HEK293 (cell line): Measurements from ENCODE around the gene TIMM13.
A peak's percentile ranks its signal among the peaks of the same experiment; 100 is the strongest.

Experiments
- CTCF ChIA-PET: fragments of 350-600 bp; formaldehyde crosslinking; extraction: SDS; loops from one replicate; lab custom pipeline; 2021; ENCODE audit warnings: antibody characterized with exemption; lab: Yijun Ruan, JAX
- POLR2A ChIA-PET: fragments of 300-600 bp; formaldehyde crosslinking; extraction: SDS; loops from one replicate; lab custom pipeline; 2020; ENCODE audit warnings: antibody characterized with exemption, inconsistent platforms; lab: Yijun Ruan, JAX
- H3K27ac ChIP-seq: fragments of 200-500 bp; sonication (Bioruptor generic); 2 replicates; pipeline ENCODE4 v1.5.1; 2014; ENCODE audit warnings: low read depth, low read length, control low read depth, inconsistent platforms; ENCODE audit errors: extremely low read depth
- H3K36me3 ChIP-seq, 2 experiments: fragments of 200-500 bp in 1 of 2; sonication (Bioruptor generic) in 1 of 2; 1 replicate in 1 of 2; 2 replicates in 1 of 2; pipeline ENCODE4 v1.5.1; 2014 to 2017; ENCODE audit warnings: inconsistent platforms in 2 of 2, low read length in 2 of 2; ENCODE audit not compliant: control insufficient read depth in 2 of 2, insufficient read depth in 1 of 2
- H3K4me1 ChIP-seq: fragments of 200-500 bp; sonication (Bioruptor generic); 2 replicates; pipeline ENCODE4 v1.5.1; 2014; ENCODE audit warnings: mild to moderate bottlenecking, low read length, inconsistent platforms; ENCODE audit not compliant: control insufficient read depth, insufficient read depth
- H3K4me3 ChIP-seq: 2 replicates; pipeline ENCODE4 v1.5.1; 2011; ENCODE audit warnings: low read depth, mild to moderate bottlenecking, control low read depth, low read length, moderate library complexity
- H3K9me3 ChIP-seq: fragments of 200-500 bp; sonication (Bioruptor generic); 2 replicates; pipeline ENCODE4 v1.5.1; 2014; ENCODE audit warnings: low read depth, low read length, inconsistent platforms; ENCODE audit not compliant: control insufficient read depth, insufficient read depth
- BCL11A ChIP-seq: fragments of 450-650 bp; formaldehyde crosslinking; IDR thresholded peaks from 2 replicates; pipeline ENCODE4 v1.5.1; 2016; ENCODE audit warnings: low read depth, missing biosample characterization, missing genetic modification characterization
- BCL11B ChIP-seq: fragments of 450-650 bp; formaldehyde crosslinking; IDR thresholded peaks from 2 replicates; pipeline ENCODE4 v1.5.1; 2016; ENCODE audit warnings: low read depth, missing biosample characterization, missing genetic modification characterization
- GLIS1 ChIP-seq: fragments of 450-650 bp; formaldehyde crosslinking; IDR thresholded peaks from 2 replicates; pipeline ENCODE4 v1.5.1; 2016; ENCODE audit warnings: missing biosample characterization, missing genetic modification characterization
- GLIS2 ChIP-seq: fragments of 450-650 bp; formaldehyde crosslinking; IDR thresholded peaks from 2 replicates; pipeline ENCODE4 v1.5.1; 2016; ENCODE audit warnings: missing biosample characterization, missing genetic modification characterization
- KLF9 ChIP-seq: fragments of 450-650 bp; formaldehyde crosslinking; IDR thresholded peaks from 2 replicates; pipeline ENCODE4 v1.5.1; 2016; ENCODE audit warnings: missing biosample characterization, missing genetic modification characterization, low read depth
- PRDM2 ChIP-seq: fragments of 450-650 bp; formaldehyde crosslinking; IDR thresholded peaks from 2 replicates; pipeline ENCODE4 v1.5.1; 2016; ENCODE audit warnings: missing biosample characterization, missing genetic modification characterization, borderline replicate concordance
- SP2 ChIP-seq: fragments of 450-650 bp; formaldehyde crosslinking; IDR thresholded peaks from 2 replicates; pipeline ENCODE4 v1.5.1; 2016; ENCODE audit warnings: missing biosample characterization, missing genetic modification characterization
- ZBTB20 ChIP-seq: fragments of 450-650 bp; formaldehyde crosslinking; IDR thresholded peaks from 2 replicates; pipeline ENCODE4 v1.5.1; 2016; ENCODE audit warnings: missing biosample characterization, missing genetic modification characterization
- ZFHX2 ChIP-seq: fragments of 450-650 bp; formaldehyde crosslinking; conservative IDR thresholded peaks from 2 replicates; pipeline ENCODE4 v1.5.1; 2016; ENCODE audit warnings: missing biosample characterization, missing genetic modification characterization
- ZFP69B ChIP-seq: fragments of 450-650 bp; formaldehyde crosslinking; IDR thresholded peaks from 2 replicates; pipeline ENCODE4 v1.5.1; 2016; ENCODE audit warnings: missing biosample characterization, missing genetic modification characterization
- ZNF114 ChIP-seq: fragments of 450-650 bp; formaldehyde crosslinking; IDR thresholded peaks from 2 replicates; pipeline ENCODE4 v1.5.0; 2017; ENCODE audit warnings: missing biosample characterization, missing genetic modification characterization
- ZNF155 ChIP-seq: fragments of 450-650 bp; formaldehyde crosslinking; IDR thresholded peaks from 2 replicates; pipeline ENCODE4 v1.5.1; 2016; ENCODE audit warnings: missing biosample characterization, missing genetic modification characterization
- ZNF175 ChIP-seq: fragments of 450-650 bp; formaldehyde crosslinking; IDR thresholded peaks from 2 replicates; pipeline ENCODE4 v1.5.1; 2016; ENCODE audit warnings: missing biosample characterization, missing genetic modification characterization
- ZNF221 ChIP-seq: fragments of 450-650 bp; formaldehyde crosslinking; IDR thresholded peaks from 2 replicates; pipeline ENCODE4 v1.5.1; 2017; ENCODE audit warnings: missing biosample characterization, missing genetic modification characterization, borderline replicate concordance
- ZNF394 ChIP-seq: fragments of 450-650 bp; formaldehyde crosslinking; IDR thresholded peaks from 2 replicates; pipeline ENCODE4 v1.5.1; 2016; ENCODE audit warnings: missing biosample characterization, missing genetic modification characterization, mild to moderate bottlenecking, moderate library complexity, borderline replicate concordance
- ZNF571 ChIP-seq: fragments of 450-650 bp; formaldehyde crosslinking; IDR thresholded peaks from 2 replicates; pipeline ENCODE4 v1.5.0; 2017; ENCODE audit warnings: missing biosample characterization, missing genetic modification characterization
- ZNF660 ChIP-seq: fragments of 450-650 bp; IDR thresholded peaks from 2 replicates; pipeline ENCODE4 v1.5.1; 2018; ENCODE audit warnings: missing biosample characterization, mild to moderate bottlenecking, missing genetic modification characterization
- ZNF768 ChIP-seq: fragments of 450-650 bp; formaldehyde crosslinking; IDR thresholded peaks from 2 replicates; pipeline ENCODE4 v1.5.1; 2018; ENCODE audit warnings: missing biosample characterization, mild to moderate bottlenecking, missing genetic modification characterization
- ZSCAN16 ChIP-seq: fragments of 450-650 bp; formaldehyde crosslinking; IDR thresholded peaks from 2 replicates; pipeline ENCODE4 v1.5.1; 2016; ENCODE audit warnings: missing biosample characterization, missing genetic modification characterization
- TF ChIP-seq, protein P1 (sequence below): fragments of 450-650 bp; formaldehyde crosslinking; conservative IDR thresholded peaks from 2 replicates; pipeline ENCODE4 v1.5.1; 2016; ENCODE audit warnings: low read depth, missing biosample characterization, missing genetic modification characterization
- TF ChIP-seq, protein P2 (sequence below): fragments of 450-650 bp; IDR thresholded peaks from 2 replicates; pipeline ENCODE4 v1.5.1; 2018; ENCODE audit warnings: missing biosample characterization, mild to moderate bottlenecking, missing genetic modification characterization
- TF ChIP-seq, protein P3 (sequence below): fragments of 450-650 bp; formaldehyde crosslinking; IDR thresholded peaks from 2 replicates; pipeline ENCODE4 v1.5.1; 2016; ENCODE audit warnings: missing biosample characterization, missing genetic modification characterization

The TIMM13 gene

GRCh38 chr19:2427429-2428320 is at the start of gene TIMM13:
Gene TIMM13, minus strand, starts transcription at chr19:2427586. Its CDS starts 53 bp downstream, at chr19:2427533.
- Histone ChIP-seq H3K27ac (peak within 1 kb of the TSS; percentile 86), H3K36me3 (peaks cover 1 to 63% of the 10 kb centered on the region in 2 experiments; a peak in 2 of 3 replicates), H3K4me3 (peak within 1 kb of the TSS; percentile 91), H3K9me3 (no peaks in the 10 kb centered on the region), H3K4me1 (0 out of 2 replicates have a peak, but pooled peaks cover 6% of the 10 kb centered on the region)
- CTCF ChIA-PET, result interaction anchor here (1.0 to 1.2 kb wide), 2 partner anchors 38 to 187 kb away, joined by 3 read pairs; no protein-coding TSS in a partner anchor
- POLR2A ChIA-PET, result interaction anchor here (0.5 to 4.0 kb wide), 20 partner anchors 9 to 276 kb away, joined by 3 to 68 read pairs (median 4); partner anchors contain the start of genes AP3D1, GADD45B, LMNB2 and PLEKHJ1
- TF ChIP-seq BCL11B, result peak; percentile 2; the same call in 1 of the 2 replicates
- TF ChIP-seq ZFP69B (tag by site-specific recombination), result peak; percentile 89
- TF ChIP-seq, protein P1, sequence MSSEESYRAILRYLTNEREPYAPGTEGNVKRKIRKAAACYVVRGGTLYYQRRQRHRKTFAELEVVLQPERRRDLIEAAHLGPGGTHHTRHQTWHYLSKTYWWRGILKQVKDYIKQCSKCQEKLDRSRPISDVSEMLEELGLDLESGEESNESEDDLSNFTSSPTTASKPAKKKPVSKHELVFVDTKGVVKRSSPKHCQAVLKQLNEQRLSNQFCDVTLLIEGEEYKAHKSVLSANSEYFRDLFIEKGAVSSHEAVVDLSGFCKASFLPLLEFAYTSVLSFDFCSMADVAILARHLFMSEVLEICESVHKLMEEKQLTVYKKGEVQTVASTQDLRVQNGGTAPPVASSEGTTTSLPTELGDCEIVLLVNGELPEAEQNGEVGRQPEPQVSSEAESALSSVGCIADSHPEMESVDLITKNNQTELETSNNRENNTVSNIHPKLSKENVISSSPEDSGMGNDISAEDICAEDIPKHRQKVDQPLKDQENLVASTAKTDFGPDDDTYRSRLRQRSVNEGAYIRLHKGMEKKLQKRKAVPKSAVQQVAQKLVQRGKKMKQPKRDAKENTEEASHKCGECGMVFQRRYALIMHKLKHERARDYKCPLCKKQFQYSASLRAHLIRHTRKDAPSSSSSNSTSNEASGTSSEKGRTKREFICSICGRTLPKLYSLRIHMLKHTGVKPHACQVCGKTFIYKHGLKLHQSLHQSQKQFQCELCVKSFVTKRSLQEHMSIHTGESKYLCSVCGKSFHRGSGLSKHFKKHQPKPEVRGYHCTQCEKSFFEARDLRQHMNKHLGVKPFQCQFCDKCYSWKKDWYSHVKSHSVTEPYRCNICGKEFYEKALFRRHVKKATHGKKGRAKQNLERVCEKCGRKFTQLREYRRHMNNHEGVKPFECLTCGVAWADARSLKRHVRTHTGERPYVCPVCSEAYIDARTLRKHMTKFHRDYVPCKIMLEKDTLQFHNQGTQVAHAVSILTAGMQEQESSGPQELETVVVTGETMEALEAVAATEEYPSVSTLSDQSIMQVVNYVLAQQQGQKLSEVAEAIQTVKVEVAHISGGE (tag by site-specific recombination), result peak; percentile 88
- TF ChIP-seq BCL11A, result peak; percentile 9; the same call in 1 of the 2 replicates
- TF ChIP-seq ZBTB20, result peak; percentile 82
- peak; percentile 34; the same call in 1 of the 2 replicates for TF ChIP-seq ZNF394 (tag by site-specific recombination)
- no peak for TF ChIP-seq ZNF768
- TF ChIP-seq, protein P2, sequence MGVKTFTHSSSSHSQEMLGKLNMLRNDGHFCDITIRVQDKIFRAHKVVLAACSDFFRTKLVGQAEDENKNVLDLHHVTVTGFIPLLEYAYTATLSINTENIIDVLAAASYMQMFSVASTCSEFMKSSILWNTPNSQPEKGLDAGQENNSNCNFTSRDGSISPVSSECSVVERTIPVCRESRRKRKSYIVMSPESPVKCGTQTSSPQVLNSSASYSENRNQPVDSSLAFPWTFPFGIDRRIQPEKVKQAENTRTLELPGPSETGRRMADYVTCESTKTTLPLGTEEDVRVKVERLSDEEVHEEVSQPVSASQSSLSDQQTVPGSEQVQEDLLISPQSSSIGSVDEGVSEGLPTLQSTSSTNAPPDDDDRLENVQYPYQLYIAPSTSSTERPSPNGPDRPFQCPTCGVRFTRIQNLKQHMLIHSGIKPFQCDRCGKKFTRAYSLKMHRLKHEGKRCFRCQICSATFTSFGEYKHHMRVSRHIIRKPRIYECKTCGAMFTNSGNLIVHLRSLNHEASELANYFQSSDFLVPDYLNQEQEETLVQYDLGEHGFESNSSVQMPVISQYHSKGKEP, result peak; percentile 33; the same call in 1 of the 2 replicates
- no peak for TF ChIP-seq PRDM2
- TF ChIP-seq SP2 (tag by site-specific recombination), result peak; percentile 51
- TF ChIP-seq ZSCAN16 (tag by site-specific recombination), result 0 out of 2 replicates have a peak, but pooled peaks have one; percentile 13
- TF ChIP-seq GLIS1, result peak; percentile 60
- 0 out of 2 replicates have a peak, but pooled peaks have one; percentile 1 for TF ChIP-seq ZNF221 (tag by site-specific recombination)
- peak; percentile 48; the same call in 1 of the 2 replicates for TF ChIP-seq ZFHX2
- TF ChIP-seq ZNF114, result no peak
- peak; percentile 79 for TF ChIP-seq GLIS2 (tag by site-specific recombination)
- no peak for TF ChIP-seq ZNF571 (tag by site-specific recombination)
- no peak for TF ChIP-seq ZNF175
- peak; percentile 26 for TF ChIP-seq KLF9 (tag by site-specific recombination)
- TF ChIP-seq, protein P3, sequence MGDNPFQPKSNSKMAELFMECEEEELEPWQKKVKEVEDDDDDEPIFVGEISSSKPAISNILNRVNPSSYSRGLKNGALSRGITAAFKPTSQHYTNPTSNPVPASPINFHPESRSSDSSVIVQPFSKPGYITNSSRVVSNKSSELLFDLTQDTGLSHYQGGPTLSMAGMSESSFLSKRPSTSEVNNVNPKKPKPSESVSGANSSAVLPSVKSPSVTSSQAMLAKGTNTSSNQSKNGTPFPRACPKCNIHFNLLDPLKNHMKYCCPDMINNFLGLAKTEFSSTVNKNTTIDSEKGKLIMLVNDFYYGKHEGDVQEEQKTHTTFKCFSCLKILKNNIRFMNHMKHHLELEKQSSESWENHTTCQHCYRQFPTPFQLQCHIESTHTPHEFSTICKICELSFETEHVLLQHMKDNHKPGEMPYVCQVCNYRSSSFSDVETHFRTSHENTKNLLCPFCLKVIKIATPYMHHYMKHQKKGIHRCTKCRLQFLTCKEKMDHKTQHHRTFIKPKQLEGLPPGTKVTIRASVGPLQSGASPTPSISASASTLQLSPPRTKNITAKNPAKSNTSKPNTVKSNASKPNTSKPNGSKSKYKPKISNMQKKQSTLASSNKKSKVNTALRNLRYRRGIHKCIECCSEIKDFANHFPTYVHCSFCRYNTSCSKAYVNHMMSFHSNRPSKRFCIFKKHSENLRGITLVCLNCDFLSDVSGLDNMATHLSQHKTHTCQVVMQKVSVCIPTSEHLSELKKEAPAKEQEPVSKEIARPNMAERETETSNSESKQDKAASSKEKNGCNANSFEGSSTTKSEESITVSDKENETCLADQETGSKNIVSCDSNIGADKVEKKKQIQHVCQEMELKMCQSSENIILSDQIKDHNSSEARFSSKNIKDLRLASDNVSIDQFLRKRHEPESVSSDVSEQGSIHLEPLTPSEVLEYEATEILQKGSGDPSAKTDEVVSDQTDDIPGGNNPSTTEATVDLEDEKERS (tag by site-specific recombination), result no peak
- peak; percentile 37; the same call in 1 of the 2 replicates for TF ChIP-seq ZNF660
- TF ChIP-seq ZNF155, result no peak
